Hepatocyte (in vitro differentiated cells): Measurements from ENCODE around the gene DLG2. TPM values are rescaled to one million over a fixed set of nuclear protein-coding genes. Genes with fewer than 3 reads are reported as not detected.
A peak's percentile ranks its signal among the peaks of the same experiment; 100 is the strongest.

Source experiments
- DNase-seq: peaks from one replicate; pipeline ENCODE4 v3.0.0-alpha.2; 2016; ENCODE audit warnings: low spot score
- H2AFZ ChIP-seq: fragments of 200-600 bp; sonication (generic); 2 replicates; pipeline ENCODE4 v1.6.0; 2016; ENCODE audit warnings: antibody characterized with exemption, mild to moderate bottlenecking
- H3K27ac ChIP-seq: fragments of 200-600 bp; sonication (generic); 2 replicates; pipeline ENCODE4 v1.5.1; 2016; ENCODE audit warnings: mild to moderate bottlenecking
- H3K27me3 ChIP-seq: fragments of 200-600 bp; sonication (generic); 2 replicates; pipeline ENCODE4 v1.6.1; 2016
- H3K36me3 ChIP-seq: fragments of 200-600 bp; sonication (generic); replicated peaks from 2 replicates; pipeline ENCODE4 v1.5.1; 2016; ENCODE audit warnings: low read depth; ENCODE audit not compliant: insufficient read depth
- H3K4me1 ChIP-seq: fragments of 200-600 bp; sonication (generic); 2 replicates; pipeline ENCODE4 v1.5.1; 2016; ENCODE audit warnings: mild to moderate bottlenecking, moderate library complexity; ENCODE audit not compliant: insufficient read depth
- H3K4me2 ChIP-seq: fragments of 200-600 bp; sonication (generic); 2 replicates; pipeline ENCODE4 v1.6.0; 2016
- H3K4me3 ChIP-seq: fragments of 200-600 bp; sonication (generic); 2 replicates; pipeline ENCODE4 v1.5.1; 2016; ENCODE audit warnings: mild to moderate bottlenecking
- H3K79me2 ChIP-seq: fragments of 200-600 bp; sonication (generic); 2 replicates; pipeline ENCODE4 v1.6.0; 2017; ENCODE audit warnings: mild to moderate bottlenecking
- H3K9me2 ChIP-seq: fragments of 200-600 bp; sonication (generic); replicated peaks from 2 replicates; pipeline ENCODE4 v1.6.0; 2017; ENCODE audit warnings: mild to moderate bottlenecking; ENCODE audit not compliant: insufficient read depth
- H3K9me3 ChIP-seq: fragments of 200-600 bp; sonication (generic); 2 replicates; pipeline ENCODE4 v1.5.1; 2016; ENCODE audit warnings: low read depth, mild to moderate bottlenecking
- H4K20me1 ChIP-seq: fragments of 200-600 bp; sonication (generic); 2 replicates; pipeline ENCODE4 v1.6.0; 2016; ENCODE audit warnings: mild to moderate bottlenecking; ENCODE audit not compliant: insufficient read depth, poor library complexity, severe bottlenecking
- CTCF ChIP-seq: fragments of 200-600 bp; sonication (generic); IDR thresholded peaks from 2 replicates; pipeline ENCODE4 v1.5.1; 2016; ENCODE audit warnings: antibody characterized with exemption, mild to moderate bottlenecking; ENCODE audit not compliant: poor library complexity
- EZH2 ChIP-seq: fragments of 200-600 bp; sonication (generic); IDR thresholded peaks from 2 replicates; pipeline ENCODE4 v1.6.1; 2016; ENCODE audit warnings: antibody characterized with exemption, mild to moderate bottlenecking, borderline replicate concordance
- EZH2phosphoT487 ChIP-seq: fragments of 200-600 bp; sonication (generic); IDR thresholded peaks from one replicate; pipeline ENCODE4 v1.6.1; 2018; ENCODE audit warnings: antibody characterized with exemption, mild to moderate bottlenecking, low read depth, moderate library complexity; ENCODE audit not compliant: unreplicated experiment, severe bottlenecking
- WGBS: methylation state at CpG from one replicate; pipeline ENCODE4 v1.1.6; 2016; ENCODE audit warnings: low lambda C conversion rate; ENCODE audit errors: missing lambda C conversion rate; 5-methylcytosine and 5-hydroxymethylcytosine counted together
- polyA plus RNA-seq: library from polyadenylated mRNA; unstranded; fragments of >200 nt; fragmentation: Nextera tagmentation; extraction: Ambion mirVana; gene quantifications from 2 replicates; pipeline ENCODE4 v1.2.1, GENCODE V29; 2016
- total RNA-seq: library from RNA; depleted of rRNA; stranded (reverse); fragments of >200 nt; gene quantifications from 2 replicates; pipeline ENCODE4 v1.2.3, GENCODE V29; 2014

The DLG2 gene
- total and polyA plus RNA-seq, 2 experiments from 2014 or later: 2.6 to 6.8 TPM

DNA sequence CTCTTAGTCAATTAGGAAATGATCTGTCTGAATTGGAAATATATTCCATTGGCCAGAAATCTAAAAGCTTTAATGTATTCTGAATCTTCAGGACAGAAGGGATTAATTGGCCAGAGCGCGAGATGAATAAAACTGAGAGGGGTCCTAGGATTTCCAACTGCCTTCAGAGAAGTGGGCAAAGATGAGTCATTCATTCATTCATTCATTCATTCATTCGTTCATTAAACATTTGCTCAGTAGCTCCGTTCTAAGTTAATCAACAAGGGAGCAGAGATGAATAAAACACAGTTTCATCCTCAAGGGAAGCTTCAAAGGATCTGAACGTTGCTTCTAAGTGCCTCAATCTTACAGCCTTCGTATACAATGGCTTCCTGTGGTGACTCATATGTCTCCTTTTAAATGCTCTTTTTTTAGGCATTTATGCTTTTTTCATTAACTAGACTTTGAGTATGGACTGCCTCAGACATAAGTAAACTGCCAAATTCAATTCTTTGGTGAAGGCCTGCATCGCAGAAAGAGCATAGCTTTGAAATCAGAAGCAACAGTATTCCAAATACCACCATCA, 1803.6 kb downstream of the DLG2 start:
- WGBS: 61% methylated on average over 7 of the region's 7 CpGs
- Histone ChIP-seq H3K27ac (no peak overlapping the region), H4K20me1 (no peaks in the 10 kb centered on the region), H2AFZ (no peak overlapping the region), H3K4me1 (no peaks in the 10 kb centered on the region), H3K4me3 (no peak overlapping the region), H3K9me2 (no peaks in the 10 kb centered on the region), H3K4me2 (no peak overlapping the region), H3K36me3 (no peaks in the 10 kb centered on the region), H3K9me3 (no peaks in the 10 kb centered on the region), H3K27me3 (no peaks in the 10 kb centered on the region), H3K79me2 (no peaks in the 10 kb centered on the region)
- DNase-seq: no peak
- TF ChIP-seq EZH2phosphoT487 (no peak), EZH2 (no peak), CTCF (no peak)

- TF ChIP-seq CTCF (peak; percentile 77), EZH2 (no peak)
- Histone ChIP-seq H3K4me3 (no peak overlapping the region), H4K20me1 (no peaks in the 10 kb centered on the region), H3K79me2 (no peaks in the 10 kb centered on the region), H3K36me3 (no peaks in the 10 kb centered on the region), H3K4me1 (no peaks in the 10 kb centered on the region), H2AFZ (no peak overlapping the region), H3K4me2 (no peak overlapping the region), H3K27me3 (no peaks in the 10 kb centered on the region), H3K9me2 (no peaks in the 10 kb centered on the region), H3K9me3 (no peaks in the 10 kb centered on the region), H3K27ac (no peak overlapping the region)
- 27% methylated on average over 2 of the region's 2 CpGs for WGBS
- DNase-seq: peak; percentile 74
Observed at GRCh38 chr11:83819931-83820549, 1807.1 kb downstream of the DLG2 start.

- no peak for TF ChIP-seq EZH2
- TF ChIP-seq CTCF: no peak
- no peak for TF ChIP-seq EZH2phosphoT487
- Histone ChIP-seq H3K79me2 (no peaks in the 10 kb centered on the region), H3K36me3 (no peaks in the 10 kb centered on the region), H3K4me3 (no peak overlapping the region), H3K27me3 (no peaks in the 10 kb centered on the region), H3K27ac (no peak overlapping the region), H2AFZ (no peak overlapping the region), H3K9me2 (no peaks in the 10 kb centered on the region), H3K9me3 (no peaks in the 10 kb centered on the region), H4K20me1 (no peaks in the 10 kb centered on the region), H3K4me2 (no peak overlapping the region), H3K4me1 (no peaks in the 10 kb centered on the region)
- 57% methylated on average over 2 of the region's 2 CpGs for WGBS
- no peak for DNase-seq
Observed at GRCh38 chr11:83818349-83818748, 1808.8 kb downstream of the DLG2 start.
